Mesenchymal stem cell (in vitro differentiated cells and primary cell): Measurements from ENCODE around the gene IL12RB1.

Experiments
- DNase-seq: peaks from one replicate; pipeline ENCODE4 v3.0.0-alpha.2; 2013
- H2AFZ ChIP-seq: one replicate; pipeline ENCODE4 v1.6.1; 2013; ENCODE audit warnings: low read depth, mild to moderate bottlenecking, control low read depth, inconsistent platforms, low read length, moderate library complexity
- H2AK5ac ChIP-seq: 2 replicates; pipeline ENCODE4 v1.6.1; 2013; ENCODE audit warnings: low read length, moderate library complexity, mild to moderate bottlenecking, inconsistent platforms; ENCODE audit not compliant: severe bottlenecking
- H2BK120ac ChIP-seq: one replicate; pipeline ENCODE4 v1.6.1; 2013; ENCODE audit warnings: low read depth, mild to moderate bottlenecking, inconsistent platforms, low read length, moderate library complexity
- H2BK12ac ChIP-seq, 2 experiments: one replicate each; pipeline ENCODE4 v1.6.1; 2013; ENCODE audit warnings: inconsistent platforms in 2 of 2, low read length in 2 of 2, mild to moderate bottlenecking in 2 of 2, moderate library complexity in 2 of 2, control low read depth in 1 of 2
- H2BK15ac ChIP-seq: one replicate; pipeline ENCODE4 v1.6.1; 2013; ENCODE audit warnings: mild to moderate bottlenecking, low read depth, inconsistent platforms; ENCODE audit not compliant: poor library complexity, severe bottlenecking
- H2BK5ac ChIP-seq: 2 replicates; pipeline ENCODE4 v1.6.1; 2013; ENCODE audit warnings: low read depth, mild to moderate bottlenecking, low read length, control low read depth, inconsistent platforms; ENCODE audit not compliant: poor library complexity, severe bottlenecking
- H3K14ac ChIP-seq, 2 experiments: one replicate each; pipeline ENCODE4 v1.6.1; 2013; ENCODE audit warnings: inconsistent platforms in 2 of 2, low read length in 2 of 2, control low read depth in 1 of 2, mild to moderate bottlenecking in 1 of 2, moderate library complexity in 1 of 2
- H3K18ac ChIP-seq, 2 experiments: one replicate each; pipeline ENCODE4 v1.6.1; 2013; ENCODE audit warnings: inconsistent platforms in 2 of 2, low read length in 2 of 2, control low read depth in 1 of 2, low read depth in 1 of 2, mild to moderate bottlenecking in 1 of 2
- H3K23ac ChIP-seq, 2 experiments: one replicate each; pipeline ENCODE4 v1.6.1; 2013; ENCODE audit warnings: inconsistent platforms in 2 of 2, low read length in 2 of 2, mild to moderate bottlenecking in 2 of 2, moderate library complexity in 2 of 2, control low read depth in 1 of 2
- H3K27ac ChIP-seq: 2 replicates; pipeline ENCODE4 v1.5.1; 2013; ENCODE audit warnings: mild to moderate bottlenecking, moderate library complexity, low read length, control low read depth, inconsistent platforms; ENCODE audit not compliant: poor library complexity, severe bottlenecking
- H3K27me3 ChIP-seq, 2 experiments: 2 replicates each; pipeline versions ENCODE4 v1.6.1 to v1.7.0; 2013; ENCODE audit warnings: low read length in 2 of 2, mild to moderate bottlenecking in 2 of 2, moderate library complexity in 2 of 2, control low read depth in 1 of 2, inconsistent platforms in 1 of 2; ENCODE audit not compliant: control insufficient read depth in 1 of 2, insufficient read depth in 1 of 2
- H3K36me3 ChIP-seq, 2 experiments: 2 replicates each; pipeline versions ENCODE4 v1.6.1 to v1.7.0; 2013; ENCODE audit warnings: low read length in 2 of 2, control low read depth in 1 of 2, inconsistent platforms in 1 of 2, low read depth in 1 of 2, mild to moderate bottlenecking in 1 of 2; ENCODE audit not compliant: insufficient read depth in 2 of 2, control insufficient read depth in 1 of 2
- H3K4ac ChIP-seq, 2 experiments: one replicate each; pipeline ENCODE4 v1.6.1; 2013; ENCODE audit warnings: inconsistent platforms in 2 of 2, low read length in 2 of 2, mild to moderate bottlenecking in 2 of 2, moderate library complexity in 2 of 2, control low read depth in 1 of 2, low read depth in 1 of 2
- H3K4me1 ChIP-seq: 2 replicates; pipeline ENCODE4 v1.6.1; 2013; ENCODE audit warnings: low read depth, low read length, control low read depth; ENCODE audit not compliant: control insufficient read depth, insufficient read depth
- H3K4me2 ChIP-seq: 2 replicates; pipeline ENCODE4 v1.6.1; 2013; ENCODE audit warnings: low read length, mild to moderate bottlenecking, inconsistent platforms; ENCODE audit not compliant: poor library complexity, severe bottlenecking
- H3K4me3 ChIP-seq, 2 experiments: 2 replicates each; pipeline versions ENCODE4 v1.5.1 to v1.7.0; 2013; ENCODE audit warnings: low read length in 2 of 2, mild to moderate bottlenecking in 2 of 2, control low read depth in 1 of 2, low read depth in 1 of 2; ENCODE audit not compliant: insufficient read depth in 1 of 2
- H3K79me1 ChIP-seq: replicated peaks from 2 replicates; pipeline ENCODE4 v1.6.1; 2013; ENCODE audit warnings: mild to moderate bottlenecking, control low read depth, low read length, inconsistent platforms; ENCODE audit not compliant: poor library complexity, severe bottlenecking
- H3K9ac ChIP-seq: 2 replicates; pipeline ENCODE4 v1.7.0; 2013; ENCODE audit warnings: mild to moderate bottlenecking, low read length, moderate library complexity
- H3K9me3 ChIP-seq: 2 replicates; pipeline ENCODE4 v1.7.0; 2013; ENCODE audit warnings: mild to moderate bottlenecking, low read length; ENCODE audit not compliant: control insufficient read depth
- H4K8ac ChIP-seq: one replicate; pipeline ENCODE4 v1.6.1; 2013; ENCODE audit warnings: inconsistent platforms, mild to moderate bottlenecking, low read length, moderate library complexity
- H4K91ac ChIP-seq: one replicate; pipeline ENCODE4 v1.6.1; 2013; ENCODE audit warnings: mild to moderate bottlenecking, low read length, inconsistent platforms
- WGBS: methylation state at CpG from one replicate; pipeline ENCODE4 v1.1.7; 2013; ENCODE audit warnings: mixed read lengths; 5-methylcytosine and 5-hydroxymethylcytosine counted together

The IL12RB1 gene

DNA sequence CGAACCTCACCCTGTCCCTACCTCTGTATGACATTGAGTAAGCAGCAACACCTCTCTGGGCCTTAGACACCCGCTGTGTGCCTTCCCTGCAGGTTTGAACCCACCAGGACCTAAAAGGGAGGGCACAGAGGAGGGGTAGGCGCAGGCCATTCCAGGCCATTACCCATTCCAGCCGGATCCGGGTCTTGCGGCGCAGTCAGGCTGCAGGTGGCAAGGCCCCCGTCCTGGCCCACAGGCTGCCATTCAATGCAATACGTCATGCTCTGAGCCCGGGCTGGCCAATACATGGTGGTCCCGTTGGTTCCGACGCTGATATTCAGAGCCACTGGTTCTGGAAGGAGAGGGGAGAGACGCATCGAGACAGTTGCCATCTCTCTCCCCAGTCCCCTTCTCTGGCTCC, 17.4 kb downstream of the IL12RB1 start:
- no peak overlapping the region for H3K14ac ChIP-seq
- no peak overlapping the region for H2AFZ ChIP-seq
- H3K4me1 ChIP-seq = no peaks in the 10 kb centered on the region
- H3K9me3 ChIP-seq = no peaks in the 10 kb centered on the region
- no peak overlapping the region for H3K9ac ChIP-seq
- H3K79me1 ChIP-seq = no peaks in the 10 kb centered on the region
- no peak overlapping the region for H3K4me2 ChIP-seq
- H2AK5ac ChIP-seq = no peak overlapping the region
- H3K4ac ChIP-seq = no peak overlapping the region
- H3K36me3 ChIP-seq = no peaks in the 10 kb centered on the region
- H3K27ac ChIP-seq = no peak overlapping the region
- peak overlapping the region in 1 of 2 experiments; percentile 70 for H3K23ac ChIP-seq
- no peak overlapping the region for H2BK15ac ChIP-seq
- no peak for DNase-seq
- H3K18ac ChIP-seq = no peak overlapping the region
- no peak overlapping the region for H2BK12ac ChIP-seq
- H3K4me3 ChIP-seq = no peak overlapping the region
- peaks cover 10 to 32% of the 10 kb centered on the region in 2 experiments for H3K27me3 ChIP-seq
- WGBS = 83% methylated on average over 13 of the region's 15 CpGs
- H2BK5ac ChIP-seq = no peak overlapping the region
- H2BK120ac ChIP-seq = no peak overlapping the region
- no peak overlapping the region for H4K8ac ChIP-seq
- H4K91ac ChIP-seq = no peak overlapping the region

DNA sequence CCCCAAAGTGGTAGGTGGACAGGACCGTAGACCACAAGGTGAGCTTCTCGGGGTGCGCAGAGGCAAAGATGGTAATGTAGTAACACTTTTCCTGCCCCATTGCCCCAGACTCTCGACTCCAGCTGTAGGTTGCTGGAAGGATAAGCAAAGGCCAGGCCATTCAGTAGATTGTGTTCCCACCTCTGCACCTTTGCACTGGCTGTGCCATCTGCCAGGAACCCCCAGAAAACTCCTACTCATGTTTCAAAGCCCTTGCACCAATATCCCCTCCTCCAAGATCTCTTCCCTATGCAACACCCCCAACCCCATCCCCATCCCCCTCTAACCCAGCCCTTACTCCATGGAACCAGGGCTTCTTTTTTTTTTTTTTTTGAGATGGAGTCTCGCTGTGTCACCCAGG, 18.3 kb downstream of the IL12RB1 start:
- no peak overlapping the region for H2BK12ac ChIP-seq
- H2BK120ac ChIP-seq = no peak overlapping the region
- H2BK15ac ChIP-seq = no peak overlapping the region
- H3K18ac ChIP-seq = no peak overlapping the region
- 78% methylated on average over 5 of the region's 5 CpGs for WGBS
- no peak overlapping the region for H3K27ac ChIP-seq
- no peak overlapping the region for H3K4me2 ChIP-seq
- no peaks in the 10 kb centered on the region for H3K36me3 ChIP-seq
- no peak overlapping the region for H3K4ac ChIP-seq
- no peak overlapping the region for H3K4me3 ChIP-seq
- no peak overlapping the region for H3K9ac ChIP-seq
- H3K4me1 ChIP-seq = no peaks in the 10 kb centered on the region
- H2BK5ac ChIP-seq = no peak overlapping the region
- no peak overlapping the region for H2AK5ac ChIP-seq
- no peak overlapping the region for H4K91ac ChIP-seq
- peaks cover 10 to 33% of the 10 kb centered on the region in 2 experiments for H3K27me3 ChIP-seq
- H2AFZ ChIP-seq = no peak overlapping the region
- H3K14ac ChIP-seq = no peak overlapping the region
- no peaks in the 10 kb centered on the region for H3K9me3 ChIP-seq
- no peak overlapping the region for H3K23ac ChIP-seq
- no peak overlapping the region for H4K8ac ChIP-seq
- H3K79me1 ChIP-seq = no peaks in the 10 kb centered on the region
- no peak for DNase-seq

DNA sequence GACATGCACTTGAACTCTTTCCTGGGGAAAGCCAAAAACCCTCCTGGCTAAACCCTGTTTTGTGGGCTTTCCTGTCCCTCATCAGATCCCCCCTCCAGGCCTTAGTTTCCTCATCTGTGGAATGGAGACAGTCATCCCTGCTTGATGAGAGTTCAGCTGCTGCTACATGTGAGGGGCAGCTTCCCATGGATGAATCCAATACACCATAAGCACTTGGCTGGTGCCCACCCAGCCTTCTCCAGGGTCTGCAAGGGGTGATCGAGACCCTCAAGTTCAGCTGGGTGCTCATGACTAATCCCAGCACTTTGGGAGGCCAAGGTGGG, 21.6 kb downstream of the IL12RB1 start:
- whole genome bisulfite sequencing = 83% methylated on average over 1 of the region's 1 CpG
- no peak for DNase-seq
- H3K36me3 ChIP-seq = no peaks in the 10 kb centered on the region
- H2BK5ac ChIP-seq = no peak overlapping the region
- H4K8ac ChIP-seq = no peak overlapping the region
- H2BK12ac ChIP-seq = no peak overlapping the region
- no peak overlapping the region for H3K27ac ChIP-seq
- no peak overlapping the region for H3K9ac ChIP-seq
- H3K4me1 ChIP-seq = no peaks in the 10 kb centered on the region
- no peak overlapping the region for H3K14ac ChIP-seq
- no peak overlapping the region for H2AK5ac ChIP-seq
- no peak overlapping the region for H2BK120ac ChIP-seq
- no peak overlapping the region for H3K4me2 ChIP-seq
- no peak overlapping the region for H3K18ac ChIP-seq
- no peak overlapping the region for H2AFZ ChIP-seq
- no peak overlapping the region for H3K4ac ChIP-seq
- H3K27me3 ChIP-seq = peaks cover 5 to 34% of the 10 kb centered on the region in 2 experiments
- no peaks in the 10 kb centered on the region for H3K9me3 ChIP-seq
- no peaks in the 10 kb centered on the region for H3K79me1 ChIP-seq
- no peak overlapping the region for H3K4me3 ChIP-seq
- no peak overlapping the region for H2BK15ac ChIP-seq
- H3K23ac ChIP-seq = no peak overlapping the region
- no peak overlapping the region for H4K91ac ChIP-seq

DNA sequence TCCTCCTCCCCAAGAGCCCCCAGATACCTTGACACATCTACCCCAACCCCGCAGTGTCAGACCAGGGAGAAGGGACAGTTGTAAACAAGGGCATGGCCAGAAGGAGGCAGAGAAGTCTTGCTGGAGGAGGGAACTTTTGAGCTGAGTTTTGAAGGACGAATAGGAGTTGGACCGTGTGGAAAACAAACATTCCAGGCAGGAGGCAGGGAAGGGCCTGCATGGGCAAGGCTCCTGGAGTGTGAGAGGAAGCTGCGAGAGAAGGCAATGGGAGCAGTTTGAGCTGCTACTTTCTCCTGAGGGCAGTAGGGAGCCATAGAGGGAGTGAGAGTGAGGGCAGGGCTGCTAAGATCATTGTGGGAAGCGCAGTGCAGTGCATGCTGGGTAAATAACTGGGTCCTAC, 23.3 kb downstream of the IL12RB1 start:
- Histone ChIP-seq H3K4me3 (no peak overlapping the region), H3K79me1 (no peaks in the 10 kb centered on the region)
- 58% methylated on average over 5 of the region's 5 CpGs for WGBS

More for the DNA sequence above, 23.3 kb downstream of the IL12RB1 start:
- DNase-seq = peak; percentile 50
- Histone ChIP-seq H2BK120ac (no peak overlapping the region), H3K23ac (no peak overlapping the region), H2BK5ac (no peak overlapping the region), H3K9ac (no peak overlapping the region), H3K18ac (no peak overlapping the region), H3K14ac (no peak overlapping the region), H3K27ac (no peak overlapping the region), H4K8ac (no peak overlapping the region), H2BK12ac (no peak overlapping the region), H3K4ac (no peak overlapping the region), H3K9me3 (no peaks in the 10 kb centered on the region), H2AFZ (no peak overlapping the region), H4K91ac (peak overlapping the region; percentile 53), H2AK5ac (no peak overlapping the region), H3K27me3 (peaks cover 6 to 31% of the 10 kb centered on the region in 2 experiments), H2BK15ac (no peak overlapping the region), H3K36me3 (no peaks in the 10 kb centered on the region), H3K4me1 (peaks cover 2% of the 10 kb centered on the region), H3K4me2 (no peak overlapping the region)
